Cardiac fibroblast (primary cell): ENCODE measurements around the gene CACNA2D4.
"Not testable (repeated sequence)": the region's sequence is repeated elsewhere in the genome, so short reads cannot be mapped to it uniquely, and the experiment has no call there.

ENCODE experiments used
- DNase-seq, 2 donors: peaks; one replicate each; pipeline versions ENCODE4 v3.0.0 to v3.0.0-alpha.2; 2010; ENCODE audit warnings: low read depth in 2 of 2
- H3K4me3 ChIP-seq, 2 donors: replicated peaks in 1 of 2; 1 replicate in 1 of 2; 2 replicates in 1 of 2; pipeline ENCODE4 v1.5.1; 2011; ENCODE audit warnings: low read depth in 2 of 2, low read length in 2 of 2, mild to moderate bottlenecking in 2 of 2, moderate library complexity in 1 of 2
- TF ChIP-seq, protein P1 (sequence below): IDR thresholded peaks from one replicate; pipeline ENCODE4 v1.5.1; 2011; ENCODE audit warnings: low read depth, mild to moderate bottlenecking, low read length, inconsistent platforms

The CACNA2D4 gene

GRCh38 chr12:1948883-1949282 lies 30.4 kb upstream of the CACNA2D4 start:
- H3K4me3 ChIP-seq, result no peak overlapping the region
- no peak for DNase-seq
- TF ChIP-seq, protein P1, sequence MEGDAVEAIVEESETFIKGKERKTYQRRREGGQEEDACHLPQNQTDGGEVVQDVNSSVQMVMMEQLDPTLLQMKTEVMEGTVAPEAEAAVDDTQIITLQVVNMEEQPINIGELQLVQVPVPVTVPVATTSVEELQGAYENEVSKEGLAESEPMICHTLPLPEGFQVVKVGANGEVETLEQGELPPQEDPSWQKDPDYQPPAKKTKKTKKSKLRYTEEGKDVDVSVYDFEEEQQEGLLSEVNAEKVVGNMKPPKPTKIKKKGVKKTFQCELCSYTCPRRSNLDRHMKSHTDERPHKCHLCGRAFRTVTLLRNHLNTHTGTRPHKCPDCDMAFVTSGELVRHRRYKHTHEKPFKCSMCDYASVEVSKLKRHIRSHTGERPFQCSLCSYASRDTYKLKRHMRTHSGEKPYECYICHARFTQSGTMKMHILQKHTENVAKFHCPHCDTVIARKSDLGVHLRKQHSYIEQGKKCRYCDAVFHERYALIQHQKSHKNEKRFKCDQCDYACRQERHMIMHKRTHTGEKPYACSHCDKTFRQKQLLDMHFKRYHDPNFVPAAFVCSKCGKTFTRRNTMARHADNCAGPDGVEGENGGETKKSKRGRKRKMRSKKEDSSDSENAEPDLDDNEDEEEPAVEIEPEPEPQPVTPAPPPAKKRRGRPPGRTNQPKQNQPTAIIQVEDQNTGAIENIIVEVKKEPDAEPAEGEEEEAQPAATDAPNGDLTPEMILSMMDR, result no peak

GRCh38 chr12:1947081-1947480 lies 28.6 kb upstream of the CACNA2D4 start:
- no peak overlapping the region for H3K4me3 ChIP-seq
- peak; percentile 17 to 67 for DNase-seq
- TF ChIP-seq, protein P1, result no peak

- TF ChIP-seq, protein P1, result no peak
- H3K4me3 ChIP-seq, result no peak overlapping the region
- no peak for DNase-seq
Measured at GRCh38 chr12:1946296-1946695, 27.8 kb upstream of the CACNA2D4 start.

DNA sequence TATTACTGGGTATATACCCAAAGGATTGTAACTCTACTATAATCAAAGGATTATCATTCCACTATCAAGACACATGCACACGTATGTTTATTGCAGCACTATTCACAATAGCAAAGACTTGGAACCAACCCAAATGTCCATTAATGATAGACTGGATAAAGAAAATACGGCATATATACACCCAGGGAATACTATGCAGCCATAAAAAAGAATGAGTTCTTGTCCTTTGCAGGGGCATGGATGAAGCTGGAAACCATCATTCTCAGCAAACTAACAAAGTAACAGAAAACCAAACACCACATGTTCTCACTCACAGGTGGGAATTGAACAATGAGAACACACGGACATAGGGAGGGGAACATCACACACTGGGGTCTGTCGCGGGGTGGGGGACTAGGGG lies 27.1 kb upstream of the CACNA2D4 start:
- H3K4me3 ChIP-seq, DNase-seq: not testable (repeated sequence)

- DNase-seq, result peak; percentile 85 to 87
- no peak overlapping the region for H3K4me3 ChIP-seq
- TF ChIP-seq, protein P1, result peak; percentile 90
Measured at GRCh38 chr12:1939801-1940607, 21.6 kb upstream of the CACNA2D4 start.

DNA sequence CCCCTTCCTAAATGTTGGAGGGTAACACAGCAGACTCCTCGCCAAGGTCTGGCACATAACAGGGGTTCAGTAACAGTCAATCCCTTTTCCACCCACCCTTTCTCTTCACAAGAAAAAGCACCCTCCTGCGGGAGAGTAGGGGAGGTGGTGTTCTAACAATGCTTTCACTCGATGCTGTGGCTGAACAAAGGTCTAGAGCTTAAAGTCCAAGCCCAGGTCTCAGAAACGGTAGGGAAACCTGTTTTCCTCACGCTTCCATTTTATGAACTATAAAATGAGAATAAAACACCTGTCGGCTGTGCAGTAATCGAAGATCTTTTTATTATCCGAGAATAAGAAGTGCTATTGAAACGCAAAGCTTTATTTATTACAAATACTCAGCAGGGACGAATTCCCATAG lies 20.9 kb upstream of the CACNA2D4 start:
- TF ChIP-seq, protein P1, result no peak
- no peak overlapping the region for H3K4me3 ChIP-seq
- no peak for DNase-seq

DNA sequence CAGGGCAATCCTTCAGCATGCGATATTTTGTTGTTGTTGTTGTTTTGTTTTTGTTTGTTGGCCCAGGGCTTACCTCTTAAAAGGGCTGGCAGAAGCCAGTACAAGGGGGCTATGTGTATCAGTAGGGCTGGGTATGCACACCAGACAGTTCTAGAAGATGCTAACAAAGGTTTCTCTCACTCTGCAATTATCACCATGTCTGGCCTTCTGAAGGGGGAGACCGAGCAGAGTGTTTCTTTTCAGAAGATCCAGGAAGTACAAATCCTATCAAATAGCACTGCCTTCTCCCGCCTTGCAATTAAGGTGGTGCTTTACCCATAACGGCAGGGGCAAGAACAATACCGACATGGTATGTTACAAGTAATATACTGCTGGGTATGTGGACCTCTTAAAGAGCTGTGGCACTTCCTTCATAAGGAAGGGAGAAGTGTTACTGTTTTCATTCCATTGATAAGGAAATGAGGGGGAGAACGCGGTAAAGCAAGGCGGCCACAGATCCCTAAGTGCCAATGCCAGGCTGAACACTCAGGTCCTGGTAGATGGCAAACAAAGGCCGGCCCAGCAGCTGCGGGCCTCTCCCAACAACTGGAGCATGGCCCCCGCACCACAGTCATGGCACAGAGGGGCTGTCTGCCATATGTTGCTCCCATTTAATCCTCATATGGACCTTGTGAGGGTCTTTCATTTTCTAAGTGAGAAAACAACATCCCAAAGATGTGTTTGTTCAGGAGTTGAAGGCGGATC lies 19.2 kb upstream of the CACNA2D4 start:
- TF ChIP-seq, protein P1, result no peak

More for the DNA sequence above, 19.2 kb upstream of the CACNA2D4 start:
- H3K4me3 ChIP-seq, result no peak overlapping the region
- no peak for DNase-seq
